ENCODE results near the gene TOR1A.
A peak's percentile ranks its signal among the peaks of the same experiment; 100 is the strongest.
"Not testable (repeated sequence)": the region's sequence is repeated elsewhere in the genome, so short reads cannot be mapped to it uniquely, and the experiment has no call there.

The TOR1A gene

GRCh38 chr9:129783516-129784361 lies 40.2 kb downstream of the TOR1A start:
- DNase-seq (ENCODE audit: low read depth in 2 of 2), result peak; percentile 49 to 58

- no peak for DNase-seq (ENCODE audit: low read depth in 2 of 2)
Measured at GRCh38 chr9:129781981-129782380, 42.0 kb downstream of the TOR1A start.

GRCh38 chr9:129781131-129781530 lies 42.8 kb downstream of the TOR1A start:
- no peak for DNase-seq (ENCODE audit: low read depth in 2 of 2)

DNA sequence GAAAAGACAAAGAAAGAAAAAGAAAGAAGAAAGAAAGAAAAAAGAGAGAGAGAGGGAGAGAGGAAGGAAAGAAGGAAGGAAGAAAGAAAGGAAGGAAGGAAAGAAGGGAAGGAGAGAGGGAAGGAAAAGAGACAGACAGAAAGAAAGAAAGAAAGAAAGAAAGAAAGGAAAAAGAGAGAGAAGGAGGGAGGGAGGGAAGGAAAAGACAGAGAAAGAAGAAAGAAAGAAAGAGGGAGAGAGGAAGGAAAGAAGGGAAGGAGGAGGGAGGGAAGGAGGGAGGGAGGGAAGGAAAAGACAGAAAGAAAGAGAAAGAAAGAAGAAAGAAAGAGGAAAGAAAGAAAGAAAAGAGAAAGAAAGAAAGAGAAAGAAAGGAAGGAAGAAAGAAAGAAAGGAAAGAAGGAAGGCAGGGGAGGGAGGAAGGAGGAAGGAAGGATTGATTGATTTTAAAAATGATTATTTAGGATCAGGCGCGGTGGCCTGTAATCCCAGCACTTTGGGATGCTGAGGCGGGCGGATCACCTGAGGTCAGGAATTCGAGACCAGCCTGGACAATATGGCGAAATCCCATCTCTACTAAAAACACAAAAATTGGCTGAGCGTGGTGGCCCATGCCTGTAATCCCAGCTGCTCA lies 44.3 kb downstream of the TOR1A start:
- no peak for DNase-seq (ENCODE audit: low read depth in 2 of 2)

GRCh38 chr9:129778469-129778868 lies 45.5 kb downstream of the TOR1A start:
- no peak for DNase-seq (ENCODE audit: low read depth in 2 of 2)

- no peak for DNase-seq (ENCODE audit: low read depth in 2 of 2)
Measured at GRCh38 chr9:129777769-129778130, 46.2 kb downstream of the TOR1A start.

GRCh38 chr9:129776938-129777768 lies 46.8 kb downstream of the TOR1A start:
- peak; percentile 5 to 10 for DNase-seq (ENCODE audit: low read depth in 2 of 2)

DNA sequence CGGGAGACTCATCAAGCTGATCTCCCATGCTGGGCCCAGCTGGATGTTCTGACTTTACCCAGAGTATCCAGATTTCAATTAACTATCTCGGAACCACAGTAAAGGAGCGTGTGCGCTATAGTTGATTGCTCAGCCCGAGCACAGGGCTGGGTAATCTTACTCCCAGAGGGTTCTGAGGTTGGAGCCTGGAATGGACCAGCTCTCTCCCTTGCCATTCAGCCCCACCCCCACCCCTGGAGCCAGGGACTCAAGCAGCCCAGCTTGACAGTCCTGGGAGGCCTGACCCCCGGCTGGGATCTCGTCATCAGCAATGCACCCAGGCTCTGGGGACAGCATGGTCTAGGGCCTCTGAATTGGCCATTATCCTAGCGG lies 47.4 kb downstream of the TOR1A start:
- DNase-seq (ENCODE audit: low read depth in 2 of 2), result no peak

GRCh38 chr9:129776096-129776495 lies 47.8 kb downstream of the TOR1A start:
- DNase-seq (ENCODE audit: low read depth in 2 of 2), result not testable (repeated sequence)

DNA sequence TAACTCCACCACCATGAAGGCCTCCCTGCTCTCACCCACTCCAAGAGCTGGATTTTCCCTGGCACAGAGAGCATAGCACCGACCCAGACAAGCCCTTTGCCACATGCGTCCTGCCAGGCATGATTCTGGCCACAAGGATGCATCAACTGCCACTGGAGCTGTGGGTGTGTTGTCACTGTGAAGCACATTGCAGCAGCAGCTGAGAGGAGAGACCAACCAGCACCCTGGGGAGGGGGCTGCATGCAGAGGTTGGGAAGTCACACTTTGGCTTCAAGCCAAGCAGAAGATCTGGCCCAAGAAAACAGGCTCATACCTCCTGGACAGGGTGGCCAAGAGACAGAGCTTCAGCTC lies 48.5 kb downstream of the TOR1A start:
- no peak for DNase-seq (ENCODE audit: low read depth in 2 of 2)

DNA sequence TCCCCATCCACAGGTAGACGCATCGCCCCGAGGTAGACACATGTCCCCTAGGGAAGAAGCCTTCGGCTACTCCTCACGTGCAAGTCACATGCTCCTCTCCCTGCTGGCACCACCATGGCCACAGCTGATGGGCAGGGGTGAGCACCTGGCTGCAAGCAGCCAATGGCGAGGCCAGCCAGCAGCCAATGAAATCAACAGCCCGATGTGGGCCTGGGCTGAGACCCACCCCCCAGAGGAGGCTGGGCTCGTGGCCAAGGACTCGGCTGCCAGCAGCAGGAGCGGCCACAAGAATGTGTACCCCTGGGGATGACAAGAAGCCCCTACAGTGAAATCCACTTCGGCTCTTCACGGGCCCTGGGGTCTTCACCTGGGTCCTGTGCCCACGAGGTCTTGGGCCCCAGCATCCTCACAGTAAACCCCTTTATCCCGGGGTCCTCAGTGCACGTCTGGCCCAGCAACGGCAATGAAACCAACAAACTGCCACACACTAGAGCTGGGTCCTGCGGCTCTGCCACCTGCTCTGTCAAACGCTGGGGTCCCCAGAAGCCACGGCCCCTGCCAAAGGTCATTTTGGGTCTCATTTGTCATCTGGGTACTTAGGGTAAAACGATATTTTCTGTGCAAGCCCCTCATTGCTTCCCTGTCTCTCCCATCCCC lies 49.0 kb downstream of the TOR1A start:
- no peak for DNase-seq (ENCODE audit: low read depth in 2 of 2)

- no peak for DNase-seq (ENCODE audit: low read depth in 2 of 2)
Measured at GRCh38 chr9:129773262-129774048, 50.5 kb downstream of the TOR1A start.

- no peak for DNase-seq (ENCODE audit: low read depth in 2 of 2)
Measured at GRCh38 chr9:129770741-129771140, 53.2 kb downstream of the TOR1A start.

- no peak for DNase-seq (ENCODE audit: low read depth in 2 of 2)
Measured at GRCh38 chr9:129769669-129770068, 54.3 kb downstream of the TOR1A start.

DNA sequence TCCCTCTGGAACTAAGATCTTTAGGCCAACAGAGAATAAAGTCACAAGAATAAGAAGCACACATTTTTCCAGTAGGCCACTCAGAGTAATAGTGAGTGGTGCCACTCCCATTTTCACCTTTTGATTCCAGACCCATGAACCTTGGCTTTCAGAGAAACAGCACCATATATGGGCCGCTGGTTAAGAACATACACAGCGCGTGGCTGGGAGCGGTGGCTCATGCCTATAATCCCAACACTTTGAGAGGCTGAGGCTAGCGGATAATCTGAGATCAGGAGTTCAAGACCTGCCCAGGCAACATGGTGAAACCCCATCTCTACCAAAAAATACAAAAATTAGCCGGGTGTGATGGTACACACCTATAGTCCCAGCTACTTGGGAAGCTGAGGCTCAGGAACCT lies 55.5 kb downstream of the TOR1A start:
- DNase-seq (ENCODE audit: low read depth in 2 of 2), result no peak

GRCh38 chr9:129765764-129766317 lies 58.1 kb downstream of the TOR1A start:
- DNase-seq (ENCODE audit: low read depth in 2 of 2), result no peak

DNA sequence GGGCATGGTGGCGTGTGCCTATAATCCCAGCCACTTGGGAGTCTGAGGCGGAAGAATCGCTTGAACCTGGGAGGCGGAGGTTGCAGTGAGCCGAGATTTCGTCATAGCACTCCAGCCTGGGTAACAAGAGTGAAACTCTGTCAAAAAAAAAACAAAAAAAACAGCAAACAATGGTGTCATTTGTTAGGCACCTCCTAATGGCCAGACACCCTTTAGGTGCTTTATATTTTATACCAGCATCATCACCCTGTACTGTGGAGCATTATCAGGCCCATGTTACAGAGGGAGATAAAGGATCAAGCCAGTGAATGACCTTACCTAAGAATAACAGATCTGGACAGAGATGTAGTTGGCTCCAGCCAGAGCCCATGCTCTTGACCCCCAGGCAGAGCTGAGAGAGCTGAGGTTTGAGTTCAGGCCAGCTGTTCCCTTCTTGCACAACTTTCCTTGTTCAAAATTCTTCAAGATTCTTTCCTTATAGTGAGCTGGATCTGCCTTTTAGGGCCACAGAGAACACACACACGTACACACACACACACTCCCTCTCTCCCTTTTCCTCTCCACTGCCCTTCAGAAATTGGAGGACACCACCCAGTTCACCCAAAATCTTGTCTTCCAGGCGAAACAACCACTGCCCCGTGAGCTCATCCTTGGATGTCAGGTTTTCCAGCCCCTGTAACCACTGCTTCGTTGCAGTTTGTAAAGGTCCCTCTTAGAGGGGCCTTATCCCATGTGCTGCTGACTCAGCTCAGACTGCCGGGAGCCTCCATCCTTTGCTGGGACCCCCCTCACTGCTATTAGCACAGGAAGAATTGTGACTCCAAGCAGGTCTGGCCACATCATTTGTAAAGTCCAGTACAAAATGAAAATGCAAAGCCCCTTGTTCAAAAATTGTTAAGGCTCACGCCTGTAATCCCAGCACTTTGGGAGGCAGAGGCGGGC lies 60.7 kb downstream of the TOR1A start:
- DNase-seq (ENCODE audit: low read depth in 2 of 2), result no peak

Data from stimulated activated CD8-positive, alpha-beta memory T cell treated with anti-CD3 and anti-CD28 coated beads, Interleukin-7, amount 100 ng/mL, for 1 hour (primary cell).